Activated CD4-positive, alpha-beta T cell treated with anti-CD3 and anti-CD28 coated beads for 36 hours (primary cell): ENCODE results near the gene ACTN4. TPM values are rescaled to one million over a fixed set of nuclear protein-coding genes. Genes with fewer than 3 reads are reported as not detected.
A peak's percentile ranks its signal among the peaks of the same experiment; 100 is the strongest.

ENCODE experiments used
- ATAC-seq: fragments of 200-7000 bp; cut with Tn5 transposase; one replicate; pipeline ENCODE4 v1.10.0; 2021; ENCODE audit warnings: mild to moderate bottlenecking, moderate library complexity
- CTCF ChIA-PET: fragments of 350-600 bp; sonication (Branson Sonifier 250); formaldehyde crosslinking; loops from one replicate; lab custom pipeline; 2021; ENCODE audit warnings: antibody characterized with exemption; lab: Charles Lee
- POLR2A ChIA-PET: fragments of 350-600 bp; sonication (Branson Sonifier 250); formaldehyde crosslinking; loops from one replicate; lab custom pipeline; 2021; ENCODE audit warnings: antibody characterized with exemption, inconsistent platforms; lab: Charles Lee
- DNase-seq: peaks from one replicate; pipeline ENCODE4 v3.0.0-alpha.2; 2020
- H3K27ac Mint-ChIP-seq: one replicate; pipeline ENCODE4 v1.8.0; 2021; ENCODE audit warnings: mixed read lengths
- H3K27me3 Mint-ChIP-seq: one replicate; pipeline ENCODE4 v1.8.0; 2021; ENCODE audit warnings: mixed read lengths
- H3K36me3 Mint-ChIP-seq: one replicate; pipeline ENCODE4 v1.8.0; 2021; ENCODE audit warnings: low read depth, mixed read lengths
- H3K4me1 Mint-ChIP-seq: one replicate; pipeline ENCODE4 v1.8.0; 2021; ENCODE audit warnings: mixed read lengths
- H3K4me3 Mint-ChIP-seq: one replicate; pipeline ENCODE4 v1.8.0; 2021; ENCODE audit warnings: mild to moderate bottlenecking, moderate library complexity, mixed read lengths
- H3K9me3 Mint-ChIP-seq: one replicate; pipeline ENCODE4 v1.8.0; 2021; ENCODE audit warnings: low read depth, mixed read lengths
- intact Hi-C, 2 experiments: fragments of 100-400 bp; cut with DNase I in 1 of 2; cut with micrococcal nuclease in 1 of 2; formaldehyde crosslinking; loops; one replicate each; pipeline versions ENCODE4 v1.14.2 to v1.15.1; 2022 to 2024; cut with DNase I, micrococcal nuclease
- total RNA-seq, 2 experiments: library from RNA; stranded (reverse); gene quantifications; one replicate each; pipeline ENCODE4 v1.2.3, GENCODE V29; 2021

ACTN4 gene
- total RNA-seq, 2 experiments from 2014 or later, result 181 to 182 TPM

- Mint-ChIP-seq H3K4me3 (no peak overlapping the region), H3K27ac (peak overlapping the region; percentile 19), H3K27me3 (no peaks in the 10 kb centered on the region), H3K9me3 (no peaks in the 10 kb centered on the region), H3K4me1 (peaks cover 28% of the 10 kb centered on the region), H3K36me3 (peaks cover 30% of the 10 kb centered on the region)
- ChIA-PET POLR2A (interaction anchor here (0.7 kb wide), 1 partner anchor 17 kb away, joined by 4 read pairs; the partner anchor contains the start of gene EIF3K), CTCF (interaction anchor here (0.6 to 3.5 kb wide), 20 partner anchors 8 to 293 kb away, joined by 3 to 32 read pairs (median 4); partner anchors contain the start of genes ACTN4, ECH1, EIF3K and FAM98C)
- DNase-seq (no peak), ATAC-seq (no peak)
- intact Hi-C loops, result loop anchor here in 1 of 2 experiments (2.0 kb wide), 1 partner anchor 295 kb away; the partner anchor contains the start of genes MRPS12 and SARS2
These were observed 11.7 kb upstream of the ACTN4 start for GRCh38 chr19:38635483-38636399.

DNA sequence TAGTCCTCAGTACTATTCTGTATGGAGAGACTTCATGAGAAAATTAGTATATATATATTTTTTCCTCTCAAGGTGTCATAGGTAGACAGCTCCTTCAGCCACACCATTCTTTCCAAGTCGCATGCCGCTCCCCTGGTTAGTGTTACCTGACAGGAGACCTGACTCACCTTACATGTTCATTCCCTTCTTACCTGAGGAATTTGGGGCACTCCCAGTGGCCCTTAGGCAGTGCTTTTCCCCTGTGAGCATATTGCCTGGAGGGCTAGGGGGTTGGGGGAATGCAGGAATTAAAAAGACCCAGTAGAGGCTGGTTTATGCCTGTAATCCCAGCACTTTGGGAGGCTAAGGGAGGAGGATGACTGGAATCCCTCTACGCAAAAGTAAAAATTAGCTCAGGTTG lies 9.0 kb upstream of the ACTN4 start:
- intact Hi-C loops, result no loop called here
- H3K4me3 Mint-ChIP-seq, result no peak overlapping the region
- no peaks in the 10 kb centered on the region for H3K9me3 Mint-ChIP-seq
- ATAC-seq, result no peak
- no peak for DNase-seq
- H3K27me3 Mint-ChIP-seq, result no peaks in the 10 kb centered on the region
- CTCF ChIA-PET, result interaction anchor here (0.7 to 1.0 kb wide), 2 partner anchors 234 to 407 kb away, joined by 3 read pairs; no protein-coding TSS in a partner anchor
- POLR2A ChIA-PET, result no interaction called here
- no peak overlapping the region for H3K27ac Mint-ChIP-seq
- peaks cover 16% of the 10 kb centered on the region for H3K36me3 Mint-ChIP-seq
- peaks cover 28% of the 10 kb centered on the region for H3K4me1 Mint-ChIP-seq

GRCh38 chr19:38639679-38640078 lies 7.8 kb upstream of the ACTN4 start:
- Mint-ChIP-seq H3K27ac (no peak overlapping the region), H3K36me3 (peaks cover 14% of the 10 kb centered on the region), H3K27me3 (no peaks in the 10 kb centered on the region), H3K4me3 (no peak overlapping the region), H3K9me3 (no peaks in the 10 kb centered on the region), H3K4me1 (peaks cover 25% of the 10 kb centered on the region)
- intact Hi-C loops, result no loop called here
- ATAC-seq (no peak), DNase-seq (no peak)
- CTCF ChIA-PET, result no interaction called here
- POLR2A ChIA-PET, result interaction anchor here (0.6 kb wide), 1 partner anchor 228 kb away, joined by 10 read pairs; no protein-coding TSS in a partner anchor

DNA sequence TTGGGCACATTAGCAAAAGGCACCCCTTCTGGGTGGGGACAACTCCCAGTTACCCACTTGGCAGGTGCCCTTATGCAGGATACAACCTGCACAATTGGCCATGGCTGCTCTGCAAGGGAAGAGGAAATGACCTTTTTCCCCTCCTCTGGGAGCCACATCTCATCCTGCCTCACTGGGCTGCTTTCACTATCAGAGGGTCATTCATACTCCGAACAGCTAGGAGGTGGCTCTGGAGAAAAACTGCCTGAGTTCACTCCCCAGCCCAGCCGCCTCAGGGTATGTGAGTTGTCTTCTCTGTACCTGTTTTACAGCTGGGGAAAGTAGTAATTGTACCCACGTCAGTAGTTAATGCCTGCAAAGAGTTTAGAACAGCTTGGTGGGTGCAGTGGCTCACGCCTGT lies 7.1 kb upstream of the ACTN4 start:
- DNase-seq (no peak), ATAC-seq (no peak)
- CTCF ChIA-PET, result interaction anchor here (0.9 kb wide), 1 partner anchor 47 kb away, joined by 3 read pairs; no protein-coding TSS in a partner anchor
- H3K9me3 Mint-ChIP-seq, result no peaks in the 10 kb centered on the region
- POLR2A ChIA-PET, result no interaction called here
- no peaks in the 10 kb centered on the region for H3K27me3 Mint-ChIP-seq
- H3K4me3 Mint-ChIP-seq, result no peak overlapping the region
- peaks cover 9% of the 10 kb centered on the region for H3K36me3 Mint-ChIP-seq
- intact Hi-C loops, result no loop called here
- H3K4me1 Mint-ChIP-seq, result peaks cover 22% of the 10 kb centered on the region
- H3K27ac Mint-ChIP-seq, result no peak overlapping the region

DNA sequence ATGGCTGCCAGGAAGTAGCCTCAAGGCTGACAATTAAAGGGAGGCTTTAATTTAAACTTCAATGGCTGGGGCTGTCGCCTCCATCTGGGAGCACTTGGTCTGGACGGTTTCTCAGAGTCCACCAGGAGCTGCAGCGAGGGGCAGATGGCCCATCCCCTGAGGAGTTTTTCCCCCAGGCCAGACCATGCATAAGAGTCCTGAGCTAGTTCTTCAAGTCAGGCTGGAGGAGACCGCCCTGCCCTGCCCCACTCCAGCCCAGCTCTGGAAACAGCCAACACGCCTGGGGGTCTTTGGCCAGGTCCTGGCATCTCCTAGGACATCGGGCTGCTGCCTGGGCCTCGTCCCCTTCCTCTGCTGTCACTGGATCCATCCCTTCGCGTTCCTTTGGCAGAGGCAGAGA lies 5.3 kb upstream of the ACTN4 start:
- POLR2A ChIA-PET, result no interaction called here
- ATAC-seq (no peak), DNase-seq (no peak)
- CTCF ChIA-PET, result interaction anchor here (0.7 kb wide), 1 partner anchor 24 kb away, joined by 3 read pairs; the partner anchor contains the start of gene EIF3K
- Mint-ChIP-seq H3K4me3 (no peak overlapping the region), H3K9me3 (no peaks in the 10 kb centered on the region), H3K27ac (no peak overlapping the region), H3K36me3 (no peaks in the 10 kb centered on the region), H3K4me1 (peaks cover 6% of the 10 kb centered on the region), H3K27me3 (no peaks in the 10 kb centered on the region)
- intact Hi-C loops, result no loop called here

- no peaks in the 10 kb centered on the region for H3K9me3 Mint-ChIP-seq
- H3K4me1 Mint-ChIP-seq, result peaks cover 15% of the 10 kb centered on the region
- no peak overlapping the region for H3K27ac Mint-ChIP-seq
- intact Hi-C loops, result loop anchor here in 1 of 2 experiments (5.0 kb wide), 2 partner anchors 38 to 737 kb away; partner anchors contain the start of genes SIPA1L3 and WDR87
- CTCF ChIA-PET, result interaction anchor here (2.4 kb wide), 1 partner anchor 9 kb away, joined by 7 read pairs; no protein-coding TSS in a partner anchor
- H3K36me3 Mint-ChIP-seq, result peaks cover 5% of the 10 kb centered on the region
- no peak overlapping the region for H3K4me3 Mint-ChIP-seq
- POLR2A ChIA-PET, result no interaction called here
- H3K27me3 Mint-ChIP-seq, result peaks cover 8% of the 10 kb centered on the region
- DNase-seq (no peak), ATAC-seq (no peak)
These were observed 2.7 kb upstream of the ACTN4 start for GRCh38 chr19:38644719-38645118.

DNA sequence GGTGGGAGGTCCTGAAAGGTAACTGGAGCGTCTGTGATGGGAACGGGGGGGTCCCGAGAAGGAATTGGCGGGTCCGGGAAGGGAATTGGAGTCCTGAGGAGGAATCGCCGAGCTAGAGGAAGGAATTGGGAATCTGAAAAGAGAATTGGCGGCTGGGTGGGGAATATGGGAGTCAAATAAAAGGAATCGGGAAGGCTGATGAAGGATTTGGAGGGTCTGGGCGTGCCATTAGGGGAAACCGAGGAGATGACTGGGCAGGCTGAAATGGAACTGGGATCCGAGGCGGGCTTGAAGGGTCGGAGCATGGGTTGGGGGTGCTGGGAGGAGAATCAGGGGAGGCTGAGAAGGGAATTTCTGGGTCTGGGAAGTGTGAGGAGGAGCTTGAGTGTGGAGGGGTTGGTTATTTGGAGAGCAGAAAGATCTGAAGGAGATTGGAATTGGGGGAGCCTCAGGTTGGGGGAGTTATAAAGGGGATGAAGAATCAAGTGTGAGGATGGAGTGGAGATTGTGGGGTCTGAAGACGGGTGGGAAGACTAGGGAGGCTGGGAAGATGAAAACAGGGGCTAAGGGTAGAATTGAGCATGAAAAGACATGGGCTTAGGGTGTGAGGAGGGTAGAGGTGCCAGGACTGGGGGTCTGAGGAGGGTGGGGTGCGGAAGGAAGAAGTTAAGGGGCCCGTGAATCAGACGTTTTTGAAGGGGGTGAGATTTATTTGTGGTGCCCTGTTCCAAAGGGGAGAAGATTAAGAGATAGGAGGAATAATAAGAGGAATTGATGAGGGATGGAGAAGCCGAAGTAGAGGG lies 718 bp downstream of the ACTN4 start:
- peaks cover 43% of the 10 kb centered on the region for H3K4me1 Mint-ChIP-seq
- no peaks in the 10 kb centered on the region for H3K9me3 Mint-ChIP-seq
- DNase-seq, result no peak

DNA sequence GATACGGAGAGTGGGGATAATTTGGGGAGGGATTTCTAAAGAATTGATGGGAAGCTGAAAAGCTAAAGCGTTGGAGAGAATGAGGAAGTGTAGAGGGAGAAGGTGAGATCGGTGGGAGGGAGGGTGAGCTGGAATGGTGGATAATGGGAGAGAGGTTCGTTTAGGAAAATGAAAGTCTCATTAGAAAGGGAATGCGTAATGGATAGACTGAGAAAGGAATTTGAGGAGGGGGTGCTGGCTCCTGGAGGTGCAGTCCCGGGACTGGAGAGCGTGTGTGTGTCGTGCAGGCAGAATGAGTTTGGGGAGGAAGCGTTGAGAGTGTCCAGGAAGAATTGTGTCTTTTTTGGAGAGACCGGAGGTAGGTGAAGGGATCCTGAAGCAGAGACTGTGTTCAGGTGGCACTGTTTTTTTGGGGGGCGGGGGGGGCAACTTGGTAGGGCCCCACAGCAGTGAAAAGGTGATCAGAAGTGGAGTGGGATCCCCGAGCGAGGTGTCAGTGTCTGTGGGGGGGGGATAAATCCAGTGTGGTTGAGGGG lies 1.4 kb downstream of the ACTN4 start:
- Mint-ChIP-seq H3K27me3 (peaks cover 18% of the 10 kb centered on the region), H3K27ac (peak overlapping the region; percentile 4)

More for the DNA sequence above, 718 bp downstream of the ACTN4 start:
- intact Hi-C loops, result loop anchor here (1.0 to 5.0 kb wide), 13 partner anchors 7 to 741 kb away; partner anchors contain the start of genes ECH1 (in 1 of the 2), EIF3K (in 1 of the 2), HNRNPL (in 1 of the 2) and MRPS12 (in 1 of the 2)
- Mint-ChIP-seq H3K27ac (peak overlapping the region; percentile 81), H3K4me3 (peak overlapping the region; percentile 98), H3K27me3 (peaks cover 15% of the 10 kb centered on the region), H3K36me3 (peaks cover 8% of the 10 kb centered on the region)
- CTCF ChIA-PET, result interaction anchor here (0.6 to 2.5 kb wide), 9 partner anchors 9 to 462 kb away, joined by 3 to 12 read pairs (median 5); partner anchors contain the start of genes EIF3K and FAM98C
- no peak for ATAC-seq
- POLR2A ChIA-PET, result interaction anchor here (0.6 to 1.3 kb wide), 6 partner anchors 8 to 201 kb away, joined by 3 to 12 read pairs (median 6); partner anchors contain the start of gene EIF3K

DNA sequence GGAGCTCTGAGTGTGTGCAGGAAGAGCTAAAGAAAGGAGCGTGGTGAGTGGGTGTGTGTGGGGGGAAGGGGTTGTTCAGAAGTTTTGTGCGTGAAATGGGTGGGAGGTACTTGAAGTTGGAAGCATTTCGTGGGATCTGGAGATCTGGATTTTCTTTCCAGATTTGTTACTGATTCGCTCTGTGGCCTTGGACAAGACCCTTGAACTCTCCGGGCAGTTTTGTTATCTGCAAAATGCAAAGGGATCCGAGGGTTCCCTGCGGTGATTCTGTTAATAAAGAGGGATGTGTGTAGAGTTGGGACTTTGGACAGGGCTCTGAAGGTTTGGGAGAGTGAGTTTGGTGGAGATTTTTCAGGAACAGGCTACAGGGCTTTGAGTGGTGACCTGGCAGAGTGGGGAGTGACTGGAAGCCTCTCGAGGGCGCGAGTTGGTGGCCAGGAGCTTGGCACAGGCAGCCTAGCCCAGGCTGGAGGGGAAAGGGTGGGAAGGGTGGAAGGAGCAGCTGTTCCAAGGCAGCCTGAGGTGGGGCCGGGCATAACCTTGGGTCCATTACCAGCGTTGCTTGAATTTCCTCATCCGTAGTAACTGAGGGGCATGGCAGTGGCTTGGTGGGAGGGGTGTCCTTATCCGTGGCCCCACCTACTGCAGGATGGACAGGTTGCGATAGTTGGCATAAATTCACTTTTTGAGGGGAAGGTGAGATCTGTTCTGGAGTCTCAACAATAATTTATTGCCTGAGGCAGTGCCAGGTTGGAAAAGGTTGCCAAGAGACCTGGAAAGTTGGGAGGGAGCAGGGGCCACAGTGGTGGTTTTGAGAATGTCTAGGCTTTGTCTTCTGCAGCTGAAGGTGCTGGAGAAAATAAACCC lies 2.1 kb downstream of the ACTN4 start:
- peaks cover 16% of the 10 kb centered on the region for H3K36me3 Mint-ChIP-seq
- POLR2A ChIA-PET, result no interaction called here
- H3K4me1 Mint-ChIP-seq, result peaks cover 52% of the 10 kb centered on the region
- peaks cover 18% of the 10 kb centered on the region for H3K27me3 Mint-ChIP-seq
- ATAC-seq (no peak), DNase-seq (no peak)
- CTCF ChIA-PET, result interaction anchor here (0.6 to 1.0 kb wide), 3 partner anchors 8 to 108 kb away, joined by 3 read pairs; no protein-coding TSS in a partner anchor
- no peaks in the 10 kb centered on the region for H3K9me3 Mint-ChIP-seq
- peak overlapping the region; percentile 98 for H3K4me3 Mint-ChIP-seq
- intact Hi-C loops, result loop anchor here in 1 of 2 experiments (5.0 kb wide), 2 partner anchors 33 to 742 kb away; partner anchors contain the start of genes SIPA1L3 and WDR87
- H3K27ac Mint-ChIP-seq, result peak overlapping the region; percentile 73

More for the DNA sequence above, 1.4 kb downstream of the ACTN4 start:
- intact Hi-C loops, result loop anchor here in 1 of 2 experiments (5.0 kb wide), 2 partner anchors 33 to 742 kb away; partner anchors contain the start of genes SIPA1L3 and WDR87
- ATAC-seq (no peak), DNase-seq (no peak)
- Mint-ChIP-seq H3K4me1 (peaks cover 49% of the 10 kb centered on the region), H3K36me3 (peaks cover 14% of the 10 kb centered on the region), H3K4me3 (peak overlapping the region; percentile 98), H3K9me3 (no peaks in the 10 kb centered on the region)
- POLR2A ChIA-PET, result no interaction called here
- CTCF ChIA-PET, result interaction anchor here (0.6 to 2.5 kb wide), 3 partner anchors 8 to 107 kb away, joined by 3 to 12 read pairs (median 3); no protein-coding TSS in a partner anchor
